ENCODE measurements around the gene CAMTA1. TPM values are rescaled to one million over a fixed set of nuclear protein-coding genes. Genes with fewer than 3 reads are reported as not detected.
A peak's percentile ranks its signal among the peaks of the same experiment; 100 is the strongest.

Gene CAMTA1
- total and polyA plus RNA-seq, 4 donors, result 48.1 to 140 (median 52.3) TPM

DNA sequence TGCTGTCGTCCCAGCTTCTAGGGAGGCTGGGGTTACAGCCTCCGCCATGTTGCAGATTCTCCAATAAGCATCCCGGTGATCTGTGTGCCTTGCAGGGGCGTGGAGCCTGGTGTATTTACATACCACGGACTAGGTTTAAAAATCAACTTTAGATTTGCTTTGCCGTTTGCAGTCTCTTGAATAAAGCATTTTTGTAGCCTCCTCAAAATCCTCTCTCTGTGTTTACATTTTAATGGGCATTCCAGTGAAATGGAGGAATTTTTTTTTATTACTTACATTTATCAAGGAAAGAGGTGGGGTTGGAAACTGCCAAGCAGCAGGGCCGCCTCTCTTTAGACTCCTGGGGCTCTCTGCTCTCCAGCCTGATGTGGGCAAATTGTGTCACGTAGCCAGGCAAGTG, 548.4 kb downstream of the CAMTA1 start:
- Histone ChIP-seq H3K4me3 (no peak overlapping the region), H3K9ac (ENCODE audit: insufficient read depth in 1 of 2, low read length in 2 of 2) (no peak overlapping the region), H3K27me3 (ENCODE audit: control insufficient read depth in 3 of 3, insufficient read depth in 3 of 3, low read length in 2 of 3) (no peaks in the 10 kb centered on the region), H3K9me3 (ENCODE audit: control insufficient read depth in 4 of 4, insufficient read depth in 3 of 4, low read length in 3 of 4) (peaks cover 0 to 2% (median 0%) of the 10 kb centered on the region in 4 donors), H3K4me1 (ENCODE audit: control insufficient read depth in 5 of 5, insufficient read depth in 5 of 5, low read length in 5 of 5) (peaks cover 0 to 22% (median 8%) of the 10 kb centered on the region in 5 donors), H3K27ac (ENCODE audit: low read depth in 1 of 2, low read length in 1 of 2) (no peak overlapping the region), H3K36me3 (ENCODE audit: control insufficient read depth in 4 of 4, insufficient read depth in 4 of 4, low read length in 4 of 4) (no peaks in the 10 kb centered on the region)
- DNase-seq (peak in 1 of 3 donors; percentile 11), ATAC-seq (ENCODE audit: insufficient read depth, low FRiP score) (no peak)
- WGBS, 2 donors, result 61 to 81% methylated on average over 8 of the region's 8 CpGs
- TF ChIP-seq, protein P1, sequence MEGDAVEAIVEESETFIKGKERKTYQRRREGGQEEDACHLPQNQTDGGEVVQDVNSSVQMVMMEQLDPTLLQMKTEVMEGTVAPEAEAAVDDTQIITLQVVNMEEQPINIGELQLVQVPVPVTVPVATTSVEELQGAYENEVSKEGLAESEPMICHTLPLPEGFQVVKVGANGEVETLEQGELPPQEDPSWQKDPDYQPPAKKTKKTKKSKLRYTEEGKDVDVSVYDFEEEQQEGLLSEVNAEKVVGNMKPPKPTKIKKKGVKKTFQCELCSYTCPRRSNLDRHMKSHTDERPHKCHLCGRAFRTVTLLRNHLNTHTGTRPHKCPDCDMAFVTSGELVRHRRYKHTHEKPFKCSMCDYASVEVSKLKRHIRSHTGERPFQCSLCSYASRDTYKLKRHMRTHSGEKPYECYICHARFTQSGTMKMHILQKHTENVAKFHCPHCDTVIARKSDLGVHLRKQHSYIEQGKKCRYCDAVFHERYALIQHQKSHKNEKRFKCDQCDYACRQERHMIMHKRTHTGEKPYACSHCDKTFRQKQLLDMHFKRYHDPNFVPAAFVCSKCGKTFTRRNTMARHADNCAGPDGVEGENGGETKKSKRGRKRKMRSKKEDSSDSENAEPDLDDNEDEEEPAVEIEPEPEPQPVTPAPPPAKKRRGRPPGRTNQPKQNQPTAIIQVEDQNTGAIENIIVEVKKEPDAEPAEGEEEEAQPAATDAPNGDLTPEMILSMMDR (IDR thresholded peaks at IDR 0.05; ENCODE audit: control extremely low read depth, extremely low read depth), result no peak

DNA sequence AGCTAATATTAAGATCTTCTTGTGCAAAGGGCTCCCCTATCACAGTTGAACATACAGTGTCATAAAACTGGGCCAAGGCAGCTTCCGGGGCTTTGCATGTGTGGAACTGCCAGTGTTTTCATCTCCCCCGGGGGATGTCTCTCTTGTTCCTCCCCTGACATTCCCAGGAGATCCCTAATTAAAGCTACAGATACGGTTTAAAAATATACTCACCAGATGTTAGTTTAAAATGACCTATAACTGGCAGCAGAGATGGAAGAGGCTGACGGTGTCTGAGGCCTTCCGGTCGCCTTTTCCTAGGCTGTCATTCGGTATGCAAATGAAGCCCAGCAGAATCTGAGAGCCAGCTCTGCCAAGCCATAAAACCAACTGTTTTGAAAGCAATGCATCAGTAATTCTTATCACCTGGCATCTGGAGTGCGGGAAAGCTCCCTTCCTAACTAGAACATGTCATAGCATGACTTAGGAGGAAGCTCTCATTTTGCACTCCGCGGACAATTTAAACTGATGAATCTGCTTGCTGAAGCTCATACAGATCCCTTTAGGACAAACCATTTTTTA, 549.3 kb downstream of the CAMTA1 start:
- peaks cover 0 to 2% (median 0%) of the 10 kb centered on the region in 4 donors for H3K9me3 ChIP-seq (ENCODE audit: control insufficient read depth in 4 of 4, insufficient read depth in 3 of 4, low read length in 3 of 4)
- peak in 2 of 3 donors; percentile 43 to 60 for DNase-seq
- H3K9ac ChIP-seq (ENCODE audit: insufficient read depth in 1 of 2, low read length in 2 of 2), result no peak overlapping the region
- TF ChIP-seq, protein P1 (IDR thresholded peaks at IDR 0.05; ENCODE audit: control extremely low read depth, extremely low read depth), result no peak
- no peak for ATAC-seq (ENCODE audit: insufficient read depth, low FRiP score)
- H3K4me1 ChIP-seq (ENCODE audit: control insufficient read depth in 5 of 5, insufficient read depth in 5 of 5, low read length in 5 of 5), result peaks cover 0 to 22% (median 8%) of the 10 kb centered on the region in 5 donors
- H3K36me3 ChIP-seq (ENCODE audit: control insufficient read depth in 4 of 4, insufficient read depth in 4 of 4, low read length in 4 of 4), result no peaks in the 10 kb centered on the region
- H3K27ac ChIP-seq (ENCODE audit: low read depth in 1 of 2, low read length in 1 of 2), result no peak overlapping the region
- no peaks in the 10 kb centered on the region for H3K27me3 ChIP-seq (ENCODE audit: control insufficient read depth in 3 of 3, insufficient read depth in 3 of 3, low read length in 2 of 3)
- no peak overlapping the region for H3K4me3 ChIP-seq
- WGBS, 2 donors, result 38 to 52% methylated on average over 10 of the region's 10 CpGs

DNA sequence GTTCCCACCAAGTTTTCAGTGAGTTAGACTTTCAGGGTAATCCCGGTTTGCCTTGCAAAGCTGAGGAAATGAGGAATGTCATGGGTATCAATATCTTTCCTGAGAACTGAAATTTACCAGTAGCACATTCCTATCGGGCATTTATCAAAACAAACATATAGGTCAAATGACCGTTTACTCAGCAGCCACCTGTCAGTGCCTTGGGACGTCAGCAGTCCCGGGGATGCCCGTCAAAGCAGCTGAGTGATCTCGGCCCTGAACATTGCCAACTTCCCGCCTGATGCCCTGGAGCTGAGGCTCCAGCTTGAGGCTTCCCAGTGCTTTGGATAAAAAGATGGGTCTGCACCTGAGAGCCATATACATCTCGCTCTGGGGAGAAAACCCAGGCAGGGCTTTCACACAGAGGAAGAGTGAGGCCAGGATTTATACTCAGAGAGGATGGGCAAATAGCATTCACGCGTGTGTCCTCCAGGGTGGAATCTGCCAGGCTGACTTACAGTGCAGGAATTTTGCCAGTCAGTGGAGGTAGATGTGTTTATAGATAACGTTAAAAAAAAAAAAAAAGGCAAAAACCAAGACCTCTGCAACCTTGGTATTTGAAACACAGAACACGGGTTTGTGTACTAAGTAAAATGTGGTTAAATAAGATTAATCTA, 550.1 kb downstream of the CAMTA1 start:
- TF ChIP-seq, protein P1 (IDR thresholded peaks at IDR 0.05; ENCODE audit: control extremely low read depth, extremely low read depth), result no peak
- Histone ChIP-seq H3K27me3 (ENCODE audit: control insufficient read depth in 3 of 3, insufficient read depth in 3 of 3, low read length in 2 of 3) (no peaks in the 10 kb centered on the region), H3K4me1 (ENCODE audit: control insufficient read depth in 5 of 5, insufficient read depth in 5 of 5, low read length in 5 of 5) (peaks cover 0 to 22% (median 8%) of the 10 kb centered on the region in 5 donors), H3K36me3 (ENCODE audit: control insufficient read depth in 4 of 4, insufficient read depth in 4 of 4, low read length in 4 of 4) (no peaks in the 10 kb centered on the region), H3K4me3 (no peak overlapping the region), H3K27ac (ENCODE audit: low read depth in 1 of 2, low read length in 1 of 2) (no peak overlapping the region), H3K9ac (ENCODE audit: insufficient read depth in 1 of 2, low read length in 2 of 2) (no peak overlapping the region), H3K9me3 (ENCODE audit: control insufficient read depth in 4 of 4, insufficient read depth in 3 of 4, low read length in 3 of 4) (no peaks in the 10 kb centered on the region)
- 80 to 83% methylated on average over 13 of the region's 13 CpGs for WGBS, 2 donors
- DNase-seq (no peak), ATAC-seq (ENCODE audit: insufficient read depth, low FRiP score) (no peak)

Data from lung (tissue), 12 donors.